ENCODE results near the gene MEGF11.
"Not testable (repeated sequence)": the region's sequence is repeated elsewhere in the genome, so short reads cannot be mapped to it uniquely, and the experiment has no call there.

The MEGF11 gene

DNA sequence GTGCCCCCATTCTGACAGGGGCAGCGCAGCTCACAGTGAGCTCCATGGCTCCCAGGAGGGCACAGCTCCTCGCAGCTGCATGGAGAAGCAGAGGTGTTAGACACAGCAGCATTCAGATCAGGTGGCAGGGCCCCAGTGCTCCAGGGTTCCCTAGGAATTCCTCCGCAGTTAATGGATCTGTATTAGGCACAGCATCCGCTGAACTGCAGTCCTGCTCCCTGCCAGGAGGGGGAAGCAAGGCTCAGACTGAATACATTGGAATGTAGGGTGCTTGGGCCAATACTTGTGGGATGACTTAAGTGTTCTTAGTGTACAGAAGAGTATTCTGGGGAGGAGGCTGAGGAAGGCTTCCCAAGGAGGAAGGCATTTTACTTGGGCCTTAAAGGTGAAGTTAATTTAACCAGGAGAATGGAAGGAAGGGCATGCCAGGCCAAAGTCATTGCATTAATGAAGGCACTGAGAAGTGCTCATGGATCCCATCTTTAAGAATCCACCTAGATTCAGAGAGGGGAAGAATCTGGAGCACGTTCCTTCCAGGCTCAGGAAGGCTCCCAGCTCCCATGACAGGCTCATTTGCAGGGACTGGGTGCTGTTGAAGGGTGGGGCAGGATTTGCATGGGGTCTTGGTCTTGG lies 272.6 kb downstream of the MEGF11 start:
- DNase-seq (ENCODE audit: low read depth in 2 of 2, low spot score in 1 of 2): no peak

- no peak for DNase-seq (ENCODE audit: low read depth in 2 of 2, low spot score in 1 of 2)
Observed at GRCh38 chr15:65979837-65980236, 273.7 kb downstream of the MEGF11 start.

DNA sequence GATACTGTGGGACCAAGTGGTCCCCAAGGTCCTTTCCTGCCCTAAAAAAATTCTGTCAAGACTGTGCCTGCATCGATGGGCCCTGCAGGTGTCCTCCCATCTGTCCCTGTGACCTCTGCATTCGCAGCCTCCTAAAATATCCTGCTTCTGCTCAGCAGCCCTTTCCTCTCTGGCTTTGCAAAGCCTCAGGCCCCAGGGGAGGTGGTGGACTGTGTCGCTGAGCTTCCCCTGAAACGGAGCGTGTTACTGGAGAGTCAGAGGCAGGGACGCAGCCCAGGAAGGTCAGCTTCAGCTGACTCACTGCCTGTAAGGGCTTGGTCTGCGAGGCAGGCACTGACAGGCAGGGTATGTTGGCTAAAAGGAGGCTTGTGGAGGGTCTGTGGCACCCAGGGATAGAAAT lies 274.2 kb downstream of the MEGF11 start:
- no peak for DNase-seq (ENCODE audit: low read depth in 2 of 2, low spot score in 1 of 2)

DNA sequence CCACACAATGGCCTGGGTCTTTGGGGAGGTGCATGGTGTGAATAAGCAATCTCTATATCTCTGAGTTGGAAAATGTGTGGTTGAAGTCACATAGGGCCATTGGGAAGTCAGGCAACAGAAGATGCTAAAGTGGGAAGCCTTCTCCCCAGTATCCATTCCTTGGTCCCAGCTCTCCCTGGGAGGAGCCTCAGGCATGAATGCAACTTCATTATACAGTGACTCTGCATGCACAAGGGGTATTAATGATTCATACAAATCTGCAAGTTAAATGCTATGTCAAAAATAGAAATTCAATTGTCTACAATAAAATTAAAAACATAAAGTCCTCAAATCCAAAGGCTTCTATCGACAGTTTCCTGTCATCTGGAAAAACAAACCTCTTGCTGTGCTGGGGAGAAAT lies 275.4 kb downstream of the MEGF11 start:
- no peak for DNase-seq (ENCODE audit: low read depth in 2 of 2, low spot score in 1 of 2)

GRCh38 chr15:65976196-65976595 lies 277.4 kb downstream of the MEGF11 start:
- DNase-seq (ENCODE audit: low read depth in 2 of 2, low spot score in 1 of 2): not testable (repeated sequence)

DNA sequence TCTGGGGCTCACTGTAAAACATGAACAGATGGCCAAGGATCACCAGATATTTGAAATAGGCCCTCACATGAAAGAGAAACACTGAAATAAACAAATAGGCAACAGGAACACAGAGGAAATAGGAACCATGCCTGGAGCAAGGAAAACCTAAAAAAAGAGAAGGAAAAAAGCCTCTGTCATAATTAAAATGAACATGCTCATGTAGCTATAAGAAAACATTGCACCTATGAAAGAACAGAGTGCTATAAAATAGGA lies 281.9 kb downstream of the MEGF11 start:
- no peak for DNase-seq (ENCODE audit: low read depth in 2 of 2, low spot score in 1 of 2)

DNA sequence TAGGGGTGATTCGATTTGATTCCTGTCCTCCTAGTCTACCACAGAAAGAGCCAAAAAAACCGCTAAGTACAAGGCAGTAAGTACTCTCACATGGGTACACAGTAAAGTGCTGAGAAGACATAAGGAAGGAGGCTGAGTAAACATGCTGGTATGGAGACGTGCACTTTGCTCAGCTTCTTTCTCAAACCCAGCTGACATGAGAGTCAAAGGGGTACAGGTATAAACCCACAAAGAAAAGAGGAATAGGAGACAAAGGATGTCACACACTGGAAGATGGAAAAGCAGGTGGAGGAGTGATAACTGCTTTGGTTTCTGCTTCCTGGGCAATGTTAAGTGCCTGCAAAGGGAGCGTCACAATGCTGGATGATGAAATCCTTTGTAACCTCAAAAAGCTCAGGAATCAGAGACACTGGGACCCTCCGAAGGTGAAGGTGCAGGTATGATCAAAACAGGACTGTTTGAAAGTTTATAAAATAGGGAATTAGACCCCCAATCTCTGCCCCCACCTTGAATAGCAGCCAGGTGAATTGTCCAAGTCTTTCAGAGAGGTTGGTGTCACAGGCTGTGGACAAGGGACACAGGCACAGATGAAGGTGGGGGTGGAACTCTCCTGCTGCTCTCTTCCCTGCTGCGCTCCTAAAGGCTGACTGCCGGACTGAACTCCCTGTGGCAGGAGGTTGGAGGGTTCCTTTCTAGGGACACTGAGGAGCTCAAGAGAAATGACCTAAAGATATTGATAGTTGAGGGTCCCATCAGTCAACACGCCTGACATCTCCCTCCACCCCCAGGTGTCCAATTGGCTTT lies 282.4 kb downstream of the MEGF11 start:
- no peak for DNase-seq (ENCODE audit: low read depth in 2 of 2, low spot score in 1 of 2)

DNA sequence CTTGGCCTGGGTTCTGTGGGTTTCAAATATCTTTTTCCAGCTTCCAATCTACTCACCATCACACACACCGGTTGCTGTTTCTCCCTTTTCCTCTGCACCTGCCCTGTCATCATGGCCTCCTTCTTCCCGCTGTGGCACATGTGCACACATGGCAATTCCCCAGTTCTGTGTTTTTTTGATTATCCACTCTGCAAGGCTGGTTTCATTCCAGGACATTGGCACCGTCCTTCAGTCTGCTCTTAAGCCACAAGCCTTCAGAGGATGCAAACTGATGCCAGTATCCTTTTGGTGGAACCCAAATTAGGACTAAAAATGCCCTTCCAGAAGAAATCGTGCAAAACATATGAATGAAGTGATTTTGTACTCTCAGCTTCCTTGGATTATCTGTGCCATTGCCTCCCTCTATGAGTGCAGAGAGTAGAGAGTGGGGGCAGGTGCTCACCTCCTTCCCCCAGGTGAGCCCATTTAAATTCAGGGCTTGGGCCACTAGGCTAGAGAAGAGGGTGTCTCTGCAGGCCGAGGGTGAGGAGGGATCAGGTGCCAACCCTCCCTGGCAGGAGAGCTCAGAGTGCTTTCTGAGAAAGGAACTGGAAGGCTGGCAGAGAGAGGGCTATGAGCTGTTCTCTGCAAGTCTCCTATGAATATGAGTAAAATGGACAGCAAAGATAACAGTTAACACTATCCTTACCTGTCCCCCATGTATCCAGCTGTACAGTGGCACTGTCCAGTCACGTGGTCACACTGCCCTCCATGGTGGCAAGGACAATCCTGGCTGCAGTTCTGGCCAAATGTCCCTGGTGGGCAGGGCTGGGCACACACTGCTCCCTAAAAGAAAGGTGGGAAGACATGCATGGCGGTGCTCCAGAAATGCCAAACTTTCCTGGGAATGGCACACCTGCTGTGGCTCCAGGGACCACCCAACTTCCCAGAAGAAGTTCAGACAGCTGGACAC lies 283.4 kb downstream of the MEGF11 start:
- DNase-seq (ENCODE audit: low read depth in 2 of 2, low spot score in 1 of 2): no peak

GRCh38 chr15:65968511-65968910 lies 285.0 kb downstream of the MEGF11 start:
- DNase-seq (ENCODE audit: low read depth in 2 of 2, low spot score in 1 of 2): no peak

GRCh38 chr15:65964792-65965433 lies 288.6 kb downstream of the MEGF11 start:
- DNase-seq (ENCODE audit: low read depth in 2 of 2, low spot score in 1 of 2): no peak

- DNase-seq (ENCODE audit: low read depth in 2 of 2, low spot score in 1 of 2): no peak
Observed at GRCh38 chr15:65963911-65964482, 289.6 kb downstream of the MEGF11 start.

DNA sequence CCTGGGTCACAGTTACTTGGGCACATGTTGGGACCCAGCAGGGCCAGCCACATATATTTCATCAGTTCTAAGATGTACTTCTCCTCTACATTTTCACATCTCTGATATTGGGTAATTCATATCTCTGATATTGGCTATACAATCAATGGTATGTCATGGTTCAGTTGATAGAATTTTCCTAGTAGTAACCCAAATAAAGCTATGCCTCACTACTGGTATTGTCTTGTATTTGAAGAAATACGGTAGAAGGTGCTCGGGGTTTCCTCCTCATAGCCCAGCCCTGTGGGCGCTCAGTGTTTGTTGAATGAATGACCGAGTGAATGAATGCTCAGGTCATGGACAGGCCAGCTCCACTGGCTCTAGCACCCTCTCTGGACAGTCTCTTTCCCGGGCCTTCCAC lies 290.2 kb downstream of the MEGF11 start:
- no peak for DNase-seq (ENCODE audit: low read depth in 2 of 2, low spot score in 1 of 2)

- no peak for DNase-seq (ENCODE audit: low read depth in 2 of 2, low spot score in 1 of 2)
Observed at GRCh38 chr15:65962187-65962586, 291.4 kb downstream of the MEGF11 start.

DNA sequence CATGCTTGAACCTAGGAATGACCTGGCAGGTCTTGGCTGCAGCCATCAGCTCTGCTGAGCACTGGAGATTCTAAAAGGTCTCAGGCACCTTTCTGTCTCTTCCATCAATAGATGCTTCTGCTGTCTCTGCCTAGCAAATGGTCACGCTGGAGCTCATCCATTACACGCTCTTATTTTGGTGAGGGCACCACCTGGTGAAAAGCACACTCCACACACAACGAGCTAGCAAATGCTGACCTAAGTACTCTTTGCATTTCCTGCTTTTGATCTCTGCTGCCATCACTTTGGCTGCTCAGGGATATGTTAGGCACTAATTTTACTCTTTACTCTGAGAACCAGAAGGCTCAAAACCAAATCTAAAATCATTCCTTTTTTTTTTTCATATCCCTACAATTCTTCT lies 293.0 kb downstream of the MEGF11 start:
- no peak for DNase-seq (ENCODE audit: low read depth in 2 of 2, low spot score in 1 of 2)

- DNase-seq (ENCODE audit: low read depth in 2 of 2, low spot score in 1 of 2): no peak
Observed at GRCh38 chr15:65958835-65959234, 294.7 kb downstream of the MEGF11 start.

DNA sequence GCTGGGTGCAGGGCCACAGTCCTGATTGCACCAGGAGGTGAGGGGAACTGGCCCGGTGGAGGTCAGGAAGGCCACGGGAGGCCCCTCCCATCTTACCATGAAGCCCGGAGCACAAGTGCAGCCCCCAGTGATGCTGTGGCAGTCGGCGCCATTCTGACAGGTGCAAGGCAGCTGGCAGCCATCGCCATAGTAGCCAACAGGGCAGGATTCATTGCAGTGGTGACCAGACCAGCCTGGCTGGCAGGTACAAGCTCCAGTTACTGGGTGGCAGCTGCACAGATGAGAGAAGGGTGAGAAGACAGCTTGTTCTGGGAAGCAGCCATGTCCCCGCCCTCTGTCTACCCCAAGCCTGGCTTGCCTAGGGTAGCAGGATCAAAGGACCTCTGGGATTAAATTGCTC lies 296.1 kb downstream of the MEGF11 start:
- DNase-seq (ENCODE audit: low read depth in 2 of 2, low spot score in 1 of 2): no peak

- no peak for DNase-seq (ENCODE audit: low read depth in 2 of 2, low spot score in 1 of 2)
Observed at GRCh38 chr15:65956899-65957298, 296.7 kb downstream of the MEGF11 start.

- DNase-seq (ENCODE audit: low read depth in 2 of 2, low spot score in 1 of 2): no peak
Observed at GRCh38 chr15:65956307-65956706, 297.2 kb downstream of the MEGF11 start.

DNA sequence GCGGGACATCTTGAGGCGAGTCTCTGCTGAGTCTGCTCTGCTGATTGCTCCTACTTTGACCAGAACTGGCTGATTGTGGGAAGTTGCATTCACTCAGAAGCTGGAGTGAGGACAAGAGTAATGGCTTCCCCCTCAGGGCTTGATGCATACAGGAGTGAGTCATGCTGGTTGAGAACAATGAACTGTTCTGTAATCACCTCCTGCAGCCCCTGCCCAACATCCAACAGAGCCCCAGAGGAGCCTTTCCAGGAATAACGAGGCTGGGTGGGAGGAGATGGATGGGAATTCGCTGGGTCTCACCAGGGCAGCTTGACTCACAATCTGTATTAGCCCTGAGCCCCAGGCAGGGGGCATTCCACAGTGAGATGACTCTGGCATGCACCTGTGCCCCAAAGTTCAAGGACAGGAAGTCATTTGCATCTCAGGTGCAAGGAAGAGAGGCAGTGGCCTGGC lies 299.2 kb downstream of the MEGF11 start:
- no peak for DNase-seq (ENCODE audit: low read depth in 2 of 2, low spot score in 1 of 2)

DNA sequence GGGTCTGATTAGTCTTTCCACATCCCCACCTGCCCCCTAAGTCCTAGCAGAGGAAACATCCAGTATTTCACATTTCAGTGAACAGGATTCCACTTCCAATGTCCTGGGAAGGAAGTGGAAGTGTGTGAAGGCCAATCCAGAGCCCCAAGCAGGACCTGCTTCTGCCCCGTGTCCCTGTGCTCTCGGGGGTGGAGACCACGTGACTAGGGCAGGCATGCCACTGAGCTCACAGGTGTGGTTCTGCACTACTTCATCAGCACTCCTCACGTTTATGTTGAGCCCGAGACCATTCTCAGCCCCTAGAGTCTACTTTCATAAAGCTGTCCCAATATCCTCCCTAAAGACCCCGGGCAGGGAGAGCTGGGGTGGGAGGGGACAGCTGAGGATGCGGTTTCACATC lies 299.9 kb downstream of the MEGF11 start:
- DNase-seq (ENCODE audit: low read depth in 2 of 2, low spot score in 1 of 2): no peak

GRCh38 chr15:65952391-65953053 lies 301.0 kb downstream of the MEGF11 start:
- no peak for DNase-seq (ENCODE audit: low read depth in 2 of 2, low spot score in 1 of 2)
